ENCODE data around the gene PCDHGA5. TPM values are rescaled to one million over a fixed set of nuclear protein-coding genes. Genes with fewer than 3 reads are reported as not detected.
A peak's percentile ranks its signal among the peaks of the same experiment; 100 is the strongest.

The PCDHGA5 gene
- total and polyA plus RNA-seq, 2 experiments from 2014 or later, result 0.35 to 0.86 TPM

DNA sequence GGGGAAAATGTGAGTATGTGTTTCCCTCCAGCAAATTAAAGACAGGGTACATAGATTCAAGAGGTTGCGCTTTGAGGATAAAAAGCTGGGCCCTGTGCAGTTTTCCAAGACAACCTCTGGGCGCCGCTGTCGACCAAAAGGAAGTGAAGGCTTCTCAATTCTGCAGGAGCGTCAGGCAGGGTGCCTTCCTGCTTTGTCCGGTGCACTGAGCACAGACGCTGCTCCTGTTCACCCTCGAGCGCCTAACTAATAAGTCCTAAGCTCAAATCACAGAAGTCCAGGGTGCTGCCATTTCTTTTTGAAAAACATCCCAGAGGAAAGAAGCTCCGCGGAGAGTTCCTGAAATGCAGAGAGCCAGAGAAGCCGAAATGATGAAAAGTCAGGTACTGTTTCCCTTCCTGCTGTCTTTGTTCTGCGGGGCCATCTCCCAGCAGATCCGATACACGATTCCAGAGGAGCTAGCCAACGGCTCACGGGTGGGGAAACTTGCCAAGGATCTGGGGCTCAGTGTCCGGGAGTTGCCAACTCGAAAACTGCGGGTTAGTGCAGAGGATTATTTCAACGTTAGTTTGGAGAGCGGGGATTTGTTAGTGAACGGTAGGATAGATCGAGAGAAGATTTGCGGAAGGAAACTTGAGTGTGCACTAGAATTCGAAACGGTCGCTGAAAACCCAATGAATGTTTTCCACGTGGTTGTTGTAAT lies 13.9 kb upstream of the PCDHGA5 start, which contains the start of gene PCDHGB1:
Gene PCDHGB1 (plus strand): TSS at position 183 of the 703 bp plus-strand sequence. CDS start 162 bp downstream, at position 345.
- WGBS, 2 experiments (ENCODE audit: low coverage in 1 of 2, low lambda C conversion rate in 2 of 2, missing lambda C conversion rate in 2 of 2), result 31 to 38% methylated on average over 29 of the region's 29 CpGs
- no peaks in the 10 kb centered on the region for H3K27me3 ChIP-seq (replicated peaks; ENCODE audit: insufficient read depth)
- no peak within 1 kb of the TSS for H3K4me2 ChIP-seq (ENCODE audit: unreplicated experiment)
- TF ChIP-seq EZH2phosphoT487 (IDR thresholded peaks at IDR 0.05; ENCODE audit: insufficient read depth, low read depth) (no peak), EZH2 (IDR thresholded peaks at IDR 0.05; ENCODE audit: insufficient read depth, poor library complexity, severe bottlenecking) (no peak)
- H3K9ac ChIP-seq, result no peak within 1 kb of the TSS
- no peaks in the 10 kb centered on the region for H3K79me2 ChIP-seq (ENCODE audit: insufficient read depth)
- in situ Hi-C loops (cut with MboI), result no loop called here
- no peaks in the 10 kb centered on the region for H3K36me3 ChIP-seq (ENCODE audit: low read depth)
- peak within 1 kb of the TSS; percentile 37; the same call in 1 of the 2 replicates for H2AFZ ChIP-seq
- peak; percentile 62 for DNase-seq
- H4K20me1 ChIP-seq (ENCODE audit: insufficient read depth), result no peaks in the 10 kb centered on the region
- H3K4me1 ChIP-seq (ENCODE audit: insufficient read depth), result no peaks in the 10 kb centered on the region
- H3K9me2 ChIP-seq (ENCODE audit: insufficient read depth), result no peaks in the 10 kb centered on the region
- no peaks in the 10 kb centered on the region for H3K9me3 ChIP-seq (ENCODE audit: low read depth)
- H3K4me3 ChIP-seq, result peak within 1 kb of the TSS; percentile 41
- H3K27ac ChIP-seq, result no peak within 1 kb of the TSS
- no peaks in the 10 kb centered on the region for H3F3A ChIP-seq (ENCODE audit: insufficient read depth)

DNA sequence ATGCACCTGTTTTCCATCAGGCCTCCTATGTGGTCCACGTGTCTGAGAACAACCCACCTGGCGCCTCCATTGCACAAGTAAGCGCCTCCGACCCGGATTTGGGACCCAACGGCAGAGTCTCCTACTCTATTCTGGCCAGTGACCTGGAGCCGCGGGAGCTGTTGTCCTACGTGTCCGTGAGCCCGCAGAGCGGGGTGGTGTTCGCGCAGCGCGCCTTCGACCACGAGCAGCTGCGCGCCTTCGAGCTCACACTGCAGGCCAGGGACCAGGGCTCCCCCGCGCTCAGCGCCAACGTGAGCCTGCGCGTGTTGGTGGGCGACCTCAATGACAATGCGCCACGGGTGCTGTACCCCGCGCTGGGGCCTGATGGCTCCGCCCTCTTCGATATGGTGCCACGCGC lies 12.4 kb upstream of the PCDHGA5 start:
- Histone ChIP-seq H3K79me2 (ENCODE audit: insufficient read depth) (no peaks in the 10 kb centered on the region), H3K9me3 (ENCODE audit: low read depth) (no peaks in the 10 kb centered on the region), H3K27me3 (replicated peaks; ENCODE audit: insufficient read depth) (no peaks in the 10 kb centered on the region), H3K9me2 (ENCODE audit: insufficient read depth) (no peaks in the 10 kb centered on the region), H3F3A (ENCODE audit: insufficient read depth) (no peaks in the 10 kb centered on the region), H4K20me1 (ENCODE audit: insufficient read depth) (no peaks in the 10 kb centered on the region), H3K27ac (no peak overlapping the region), H2AFZ (no peak overlapping the region), H3K36me3 (ENCODE audit: low read depth) (no peaks in the 10 kb centered on the region), H3K4me1 (ENCODE audit: insufficient read depth) (no peaks in the 10 kb centered on the region), H3K4me3 (no peak overlapping the region), H3K4me2 (ENCODE audit: unreplicated experiment) (no peak overlapping the region), H3K9ac (no peak overlapping the region)
- 39 to 49% methylated on average over 16 to 33 of the region's 36 CpGs for WGBS, 2 experiments (ENCODE audit: low coverage in 1 of 2, low lambda C conversion rate in 2 of 2, missing lambda C conversion rate in 2 of 2)
- no peak for TF ChIP-seq EZH2phosphoT487 (IDR thresholded peaks at IDR 0.05; ENCODE audit: insufficient read depth, low read depth)
- TF ChIP-seq EZH2 (IDR thresholded peaks at IDR 0.05; ENCODE audit: insufficient read depth, poor library complexity, severe bottlenecking), result no peak
- no peak for DNase-seq
- in situ Hi-C loops (cut with MboI), result no loop called here

DNA sequence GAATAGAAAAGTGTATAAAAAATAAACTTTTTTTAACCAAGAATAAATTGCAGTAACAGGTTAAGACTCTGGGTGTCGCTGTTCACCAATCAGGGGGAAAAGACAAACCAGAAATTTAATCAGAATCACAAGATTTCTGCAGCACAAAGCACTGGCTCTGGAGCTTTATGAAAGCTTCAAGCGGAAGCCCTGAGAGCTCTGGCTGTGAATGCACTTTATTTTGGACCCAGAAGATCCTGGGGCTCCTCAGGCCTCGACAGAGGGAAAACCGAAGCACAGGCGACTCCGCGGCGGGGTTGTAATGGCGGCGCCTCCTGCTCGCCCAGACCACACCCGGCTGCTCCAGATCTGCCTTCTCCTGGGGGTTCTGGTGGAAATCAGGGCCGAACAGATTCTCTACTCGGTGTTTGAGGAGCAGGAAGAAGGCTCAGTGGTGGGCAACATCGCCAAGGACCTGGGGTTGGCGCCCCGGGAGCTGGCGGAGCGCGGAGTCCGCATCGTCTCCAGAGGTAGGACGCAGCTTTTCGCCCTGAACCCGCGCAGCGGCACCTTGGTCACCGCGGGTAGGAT lies 9.0 kb upstream of the PCDHGA5 start, which contains the start of gene PCDHGA4:
Gene PCDHGA4 (plus strand): TSS at position 122 of the 570 bp plus-strand sequence. CDS start 87 bp downstream, at position 209.
- no peak for TF ChIP-seq EZH2phosphoT487 (IDR thresholded peaks at IDR 0.05; ENCODE audit: insufficient read depth, low read depth)
- no peak for TF ChIP-seq EZH2 (IDR thresholded peaks at IDR 0.05; ENCODE audit: insufficient read depth, poor library complexity, severe bottlenecking)
- in situ Hi-C loops (cut with MboI), result no loop called here
- Histone ChIP-seq H3F3A (ENCODE audit: insufficient read depth) (no peaks in the 10 kb centered on the region), H3K27me3 (replicated peaks; ENCODE audit: insufficient read depth) (no peaks in the 10 kb centered on the region), H3K4me3 (peak within 1 kb of the TSS; percentile 77), H2AFZ (peak within 1 kb of the TSS; percentile 92), H3K4me2 (ENCODE audit: unreplicated experiment) (peak within 1 kb of the TSS; percentile 61), H3K79me2 (ENCODE audit: insufficient read depth) (peaks cover 6% of the 10 kb centered on the region; the same call in 1 of the 2 replicates), H3K4me1 (ENCODE audit: insufficient read depth) (no peaks in the 10 kb centered on the region), H3K9me2 (ENCODE audit: insufficient read depth) (no peaks in the 10 kb centered on the region), H3K9me3 (ENCODE audit: low read depth) (peaks cover 3% of the 10 kb centered on the region), H4K20me1 (ENCODE audit: insufficient read depth) (no peaks in the 10 kb centered on the region), H3K36me3 (ENCODE audit: low read depth) (no peaks in the 10 kb centered on the region), H3K9ac (peak within 1 kb of the TSS; percentile 81), H3K27ac (peak within 1 kb of the TSS; percentile 61)
- peak; percentile 55 for DNase-seq
- 12 to 18% methylated on average over 29 of the region's 29 CpGs for WGBS, 2 experiments (ENCODE audit: low coverage in 1 of 2, low lambda C conversion rate in 2 of 2, missing lambda C conversion rate in 2 of 2)

GRCh38 chr5:141355641-141356040 lies 8.3 kb upstream of the PCDHGA5 start:
- Histone ChIP-seq H4K20me1 (ENCODE audit: insufficient read depth) (no peaks in the 10 kb centered on the region), H3K36me3 (ENCODE audit: low read depth) (no peaks in the 10 kb centered on the region), H3F3A (ENCODE audit: insufficient read depth) (no peaks in the 10 kb centered on the region), H3K27me3 (replicated peaks; ENCODE audit: insufficient read depth) (no peaks in the 10 kb centered on the region), H3K9me2 (ENCODE audit: insufficient read depth) (no peaks in the 10 kb centered on the region), H3K27ac (no peak overlapping the region), H3K79me2 (ENCODE audit: insufficient read depth) (peaks cover 6% of the 10 kb centered on the region; the same call in 1 of the 2 replicates), H3K9ac (peak overlapping the region; percentile 81; the same call in 1 of the 2 replicates), H3K9me3 (ENCODE audit: low read depth) (peaks cover 3% of the 10 kb centered on the region), H3K4me3 (peak overlapping the region; percentile 77), H3K4me1 (ENCODE audit: insufficient read depth) (no peaks in the 10 kb centered on the region), H2AFZ (peak overlapping the region; percentile 92), H3K4me2 (ENCODE audit: unreplicated experiment) (peak overlapping the region; percentile 61)
- TF ChIP-seq EZH2 (IDR thresholded peaks at IDR 0.05; ENCODE audit: insufficient read depth, poor library complexity, severe bottlenecking), result no peak
- no peak for TF ChIP-seq EZH2phosphoT487 (IDR thresholded peaks at IDR 0.05; ENCODE audit: insufficient read depth, low read depth)
- WGBS, 2 experiments (ENCODE audit: low coverage in 1 of 2, low lambda C conversion rate in 2 of 2, missing lambda C conversion rate in 2 of 2), result 52 to 57% methylated on average over 24 of the region's 24 CpGs
- no peak for DNase-seq
- in situ Hi-C loops (cut with MboI), result no loop called here
